K562 (cell line): ENCODE measurements around the gene P2RY11. TPM values are rescaled to one million over a fixed set of nuclear protein-coding genes. Genes with fewer than 3 reads are reported as not detected.
A peak's percentile ranks its signal among the peaks of the same experiment; 100 is the strongest.

ENCODE experiments used
- CBX3 ChIP-seq, 2 experiments: IDR thresholded peaks; 1 replicate in 1 of 2; 2 replicates in 1 of 2; pipeline ENCODE4 v1.6.1; 2012; ENCODE audit warnings: inconsistent platforms in 2 of 2, low read length in 2 of 2, borderline replicate concordance in 1 of 2, control low read depth in 1 of 2
- DDX20 ChIP-seq: fragments of 450-650 bp; IDR thresholded peaks from 2 replicates; pipeline ENCODE4 v1.6.1; 2016; ENCODE audit warnings: missing genetic modification characterization, low read depth, mild to moderate bottlenecking, missing compliant biosample characterization, moderate library complexity
- ELK1 ChIP-seq: sonication (generic); formaldehyde crosslinking; IDR thresholded peaks from 2 replicates; pipeline ENCODE4 v1.8.1; 2022; ENCODE audit warnings: missing genetic modification reagents
- NCOA1 ChIP-seq: fragments of 450-650 bp; IDR thresholded peaks from 2 replicates; pipeline ENCODE4 v1.6.1; 2016; ENCODE audit warnings: low read depth
- NCOR1 ChIP-seq: fragments of 450-650 bp; IDR thresholded peaks from 2 replicates; pipeline ENCODE4 v1.6.1; 2016; ENCODE audit warnings: mild to moderate bottlenecking, moderate library complexity
- NR4A1 ChIP-seq, 2 experiments: fragments of 250-450 bp in 1 of 2; fragments of 450-650 bp in 1 of 2; sonication (Bioruptor Pico) in 1 of 2; IDR thresholded peaks; 2 replicates each; pipeline versions ENCODE4 v1.4.0 to v1.6.1; 2016 to 2020; ENCODE audit warnings: mild to moderate bottlenecking in 2 of 2, missing compliant biosample characterization in 1 of 2, missing genetic modification characterization in 1 of 2, moderate library complexity in 1 of 2
- RBM17 ChIP-seq: fragments of 200-400 bp; formaldehyde crosslinking; IDR thresholded peaks from 2 replicates; pipeline ENCODE4 v1.6.1; 2017; ENCODE audit warnings: low read depth, mild to moderate bottlenecking, low read length, borderline replicate concordance
- TCF15 ChIP-seq: fragments of 250-450 bp; sonication (Bioruptor Pico); IDR thresholded peaks from 2 replicates; pipeline ENCODE4 v1.8.0; 2022; ENCODE audit warnings: moderate library complexity, mild to moderate bottlenecking, inconsistent platforms
- ZBTB5 ChIP-seq: fragments of 450-650 bp; IDR thresholded peaks from 2 replicates; pipeline ENCODE4 v1.6.1; 2017; ENCODE audit warnings: antibody characterized with exemption
- ZNF239 ChIP-seq: fragments of 250-450 bp; sonication (Bioruptor Pico); IDR thresholded peaks from 2 replicates; pipeline ENCODE4 v1.4.0; 2020; ENCODE audit warnings: mild to moderate bottlenecking
- ZNF324 ChIP-seq: fragments of 250-450 bp; sonication (Bioruptor Pico); IDR thresholded peaks from 2 replicates; pipeline ENCODE4 v1.4.0; 2020; ENCODE audit warnings: mild to moderate bottlenecking
- ZNF41 ChIP-seq: fragments of 250-450 bp; sonication (Bioruptor Pico); conservative IDR thresholded peaks from 2 replicates; pipeline ENCODE4 v1.4.0; 2020; ENCODE audit warnings: mild to moderate bottlenecking
- polyA plus RNA-seq, 8 experiments: library from polyadenylated mRNA; depleted of rRNA in 4 of 8; stranded (reverse) in 5 of 8; unstranded in 3 of 8; fragments of >200 nt; fragmentation: Nextera tagmentation in 2 of 8; fragmentation: Illumina TruSeq in 1 of 8; extraction: Ambion mirVana in 2 of 8; extraction: Trizol in 1 of 8; gene quantifications; 2 replicates each; pipeline versions ENCODE4 v1.2.1 to v1.2.3, GENCODE V29; 2011 to 2014; ENCODE audit warnings: inconsistent platforms in 1 of 8, missing spikeins in 1 of 8
- total RNA-seq, 7 experiments: library from RNA; depleted of rRNA in 6 of 7; stranded (reverse); fragments of >200 nt in 6 of 7; fragmentation: Illumina TruSeq in 2 of 7; extraction: Trizol in 2 of 7; gene quantifications; 2 replicates each; pipeline versions ENCODE4 v1.2.1 to v1.2.3, GENCODE V29; 2011 to 2021; ENCODE audit warnings: low replicate concordance in 1 of 7
- TF ChIP-seq, protein P1 (sequence below): fragments of 150-350 bp; conservative IDR thresholded peaks from 2 replicates; pipeline ENCODE4 v1.6.1; 2014; ENCODE audit warnings: low read length
- TF ChIP-seq, protein P2 (sequence below): fragments of 250-450 bp; sonication (Bioruptor Pico); IDR thresholded peaks from 2 replicates; pipeline ENCODE4 v1.6.1; 2021; ENCODE audit warnings: mild to moderate bottlenecking
- TF ChIP-seq, protein P3 (sequence below): fragments of 450-650 bp; formaldehyde crosslinking; IDR thresholded peaks from 2 replicates; pipeline ENCODE4 v1.4.0; 2022; ENCODE audit warnings: missing genetic modification characterization
- TF ChIP-seq, protein P4 (sequence below): sonication (generic); IDR thresholded peaks from 2 replicates; pipeline ENCODE4 v1.6.1; 2016

Gene P2RY11
- total and polyA plus RNA-seq, 9 of the 15 experiments (the other 6 are each of a cell fraction or from before 2014, with no cell fraction given) = 0.03 to 10.1 (median 1.5) TPM

- TF ChIP-seq, protein P1, sequence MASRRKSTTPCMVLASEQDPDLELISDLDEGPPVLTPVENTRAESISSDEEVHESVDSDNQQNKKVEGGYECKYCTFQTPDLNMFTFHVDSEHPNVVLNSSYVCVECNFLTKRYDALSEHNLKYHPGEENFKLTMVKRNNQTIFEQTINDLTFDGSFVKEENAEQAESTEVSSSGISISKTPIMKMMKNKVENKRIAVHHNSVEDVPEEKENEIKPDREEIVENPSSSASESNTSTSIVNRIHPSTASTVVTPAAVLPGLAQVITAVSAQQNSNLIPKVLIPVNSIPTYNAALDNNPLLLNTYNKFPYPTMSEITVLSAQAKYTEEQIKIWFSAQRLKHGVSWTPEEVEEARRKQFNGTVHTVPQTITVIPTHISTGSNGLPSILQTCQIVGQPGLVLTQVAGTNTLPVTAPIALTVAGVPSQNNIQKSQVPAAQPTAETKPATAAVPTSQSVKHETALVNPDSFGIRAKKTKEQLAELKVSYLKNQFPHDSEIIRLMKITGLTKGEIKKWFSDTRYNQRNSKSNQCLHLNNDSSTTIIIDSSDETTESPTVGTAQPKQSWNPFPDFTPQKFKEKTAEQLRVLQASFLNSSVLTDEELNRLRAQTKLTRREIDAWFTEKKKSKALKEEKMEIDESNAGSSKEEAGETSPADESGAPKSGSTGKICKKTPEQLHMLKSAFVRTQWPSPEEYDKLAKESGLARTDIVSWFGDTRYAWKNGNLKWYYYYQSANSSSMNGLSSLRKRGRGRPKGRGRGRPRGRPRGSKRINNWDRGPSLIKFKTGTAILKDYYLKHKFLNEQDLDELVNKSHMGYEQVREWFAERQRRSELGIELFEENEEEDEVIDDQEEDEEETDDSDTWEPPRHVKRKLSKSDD = no peak
- TF ChIP-seq ELK1 (CRISPR knock-in tag) = no peak
- TF ChIP-seq ZNF239 (CRISPR knock-in tag) = no peak
- TF ChIP-seq, protein P2, sequence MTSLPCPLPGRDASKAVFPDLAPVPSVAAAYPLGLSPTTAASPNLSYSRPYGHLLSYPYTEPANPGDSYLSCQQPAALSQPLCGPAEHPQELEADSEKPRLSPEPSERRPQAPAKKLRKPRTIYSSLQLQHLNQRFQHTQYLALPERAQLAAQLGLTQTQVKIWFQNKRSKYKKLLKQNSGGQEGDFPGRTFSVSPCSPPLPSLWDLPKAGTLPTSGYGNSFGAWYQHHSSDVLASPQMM = no peak
- no peak for TF ChIP-seq NR4A1 (CRISPR knock-in tag; IDR thresholded peaks at IDR 0.05)
- TF ChIP-seq NR4A1 (tag; IDR thresholded peaks at IDR 0.05) = no peak
- TF ChIP-seq NCOA1 = no peak
- no peak for TF ChIP-seq ZNF324 (CRISPR knock-in tag)
- no peak for TF ChIP-seq ZNF41 (CRISPR knock-in tag)
- TF ChIP-seq, protein P3, sequence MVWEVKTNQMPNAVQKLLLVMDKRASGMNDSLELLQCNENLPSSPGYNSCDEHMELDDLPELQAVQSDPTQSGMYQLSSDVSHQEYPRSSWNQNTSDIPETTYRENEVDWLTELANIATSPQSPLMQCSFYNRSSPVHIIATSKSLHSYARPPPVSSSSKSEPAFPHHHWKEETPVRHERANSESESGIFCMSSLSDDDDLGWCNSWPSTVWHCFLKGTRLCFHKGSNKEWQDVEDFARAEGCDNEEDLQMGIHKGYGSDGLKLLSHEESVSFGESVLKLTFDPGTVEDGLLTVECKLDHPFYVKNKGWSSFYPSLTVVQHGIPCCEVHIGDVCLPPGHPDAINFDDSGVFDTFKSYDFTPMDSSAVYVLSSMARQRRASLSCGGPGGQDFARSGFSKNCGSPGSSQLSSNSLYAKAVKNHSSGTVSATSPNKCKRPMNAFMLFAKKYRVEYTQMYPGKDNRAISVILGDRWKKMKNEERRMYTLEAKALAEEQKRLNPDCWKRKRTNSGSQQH = no peak
- peak in 1 of 2 experiments; percentile 57; a peak in 1 of 3 replicates for TF ChIP-seq CBX3 (IDR thresholded peaks at IDR 0.05; ENCODE audit: borderline replicate concordance in 1 of 2, low read length in 2 of 2)
- no peak for TF ChIP-seq ZBTB5
- TF ChIP-seq TCF15 (CRISPR knock-in tag) = no peak
- TF ChIP-seq NCOR1 = no peak
- TF ChIP-seq DDX20 (tag) = no peak
- TF ChIP-seq RBM17 = no peak
- TF ChIP-seq, protein P4, sequence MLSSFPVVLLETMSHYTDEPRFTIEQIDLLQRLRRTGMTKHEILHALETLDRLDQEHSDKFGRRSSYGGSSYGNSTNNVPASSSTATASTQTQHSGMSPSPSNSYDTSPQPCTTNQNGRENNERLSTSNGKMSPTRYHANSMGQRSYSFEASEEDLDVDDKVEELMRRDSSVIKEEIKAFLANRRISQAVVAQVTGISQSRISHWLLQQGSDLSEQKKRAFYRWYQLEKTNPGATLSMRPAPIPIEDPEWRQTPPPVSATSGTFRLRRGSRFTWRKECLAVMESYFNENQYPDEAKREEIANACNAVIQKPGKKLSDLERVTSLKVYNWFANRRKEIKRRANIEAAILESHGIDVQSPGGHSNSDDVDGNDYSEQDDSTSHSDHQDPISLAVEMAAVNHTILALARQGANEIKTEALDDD = no peak
Measured at GRCh38 chr19:10085641-10086590, 25.6 kb upstream of the P2RY11 start, which contains the start of gene SHFL (continued).
